ENCODE data around the gene DDX46. TPM values are rescaled to one million over a fixed set of nuclear protein-coding genes. Genes with fewer than 3 reads are reported as not detected.
A peak's percentile ranks its signal among the peaks of the same experiment; 100 is the strongest.
"Not testable (repeated sequence)": the region's sequence is repeated elsewhere in the genome, so short reads cannot be mapped to it uniquely, and the experiment has no call there.

The DDX46 gene
- total RNA-seq, 4 donors from 2014 or later: 21.8 to 68.5 (median 33.1) TPM

- no peaks in the 10 kb centered on the region for H3K27me3 ChIP-seq
- H3K36me3 ChIP-seq: peaks cover 3% of the 10 kb centered on the region
- DNase-seq (ENCODE audit: low spot score in 2 of 2): no peak
- H3K4me1 ChIP-seq: peaks cover 19% of the 10 kb centered on the region
- H3K4me3 ChIP-seq: peak overlapping the region; percentile 70
- WGBS: under 1% methylated on average over 21 of the region's 21 CpGs
- TF ChIP-seq POLR2A (IDR thresholded peaks at IDR 0.05) (no peak), POLR2AphosphoS5 (IDR thresholded peaks at IDR 0.05) (no peak), EP300 (IDR thresholded peaks at IDR 0.05) (no peak), CTCF (IDR thresholded peaks at IDR 0.05) (peak in 1 of 2 donors; percentile 7)
- peak overlapping the region; percentile 92 for H3K27ac ChIP-seq
- H3K9me3 ChIP-seq: no peaks in the 10 kb centered on the region
Observed at GRCh38 chr5:134738963-134739661, 19.5 kb upstream of the DDX46 start.

- H3K9me3 ChIP-seq: no peaks in the 10 kb centered on the region
- DNase-seq (ENCODE audit: low spot score in 2 of 2): no peak
- 96% methylated on average over 11 of the region's 11 CpGs for WGBS
- TF ChIP-seq POLR2A (IDR thresholded peaks at IDR 0.05): no peak
- no peak for TF ChIP-seq EP300 (IDR thresholded peaks at IDR 0.05)
- TF ChIP-seq CTCF (IDR thresholded peaks at IDR 0.05): no peak
- no peak for TF ChIP-seq POLR2AphosphoS5 (IDR thresholded peaks at IDR 0.05)
- no peak overlapping the region for H3K4me3 ChIP-seq
- H3K27ac ChIP-seq: no peak overlapping the region
- no peaks in the 10 kb centered on the region for H3K27me3 ChIP-seq
- H3K36me3 ChIP-seq: peaks cover 6% of the 10 kb centered on the region
- peaks cover 19% of the 10 kb centered on the region for H3K4me1 ChIP-seq
Observed at GRCh38 chr5:134741052-134741451, 17.5 kb upstream of the DDX46 start.

GRCh38 chr5:134742134-134742533 is 16.4 kb upstream of the DDX46 start:
- TF ChIP-seq CTCF (IDR thresholded peaks at IDR 0.05): no peak
- no peak for TF ChIP-seq POLR2A (IDR thresholded peaks at IDR 0.05)
- TF ChIP-seq POLR2AphosphoS5 (IDR thresholded peaks at IDR 0.05): no peak
- TF ChIP-seq EP300 (IDR thresholded peaks at IDR 0.05): no peak
- Histone ChIP-seq H3K9me3 (no peaks in the 10 kb centered on the region), H3K27ac (no peak overlapping the region), H3K4me1 (peaks cover 19% of the 10 kb centered on the region), H3K36me3 (peaks cover 6% of the 10 kb centered on the region), H3K4me3 (no peak overlapping the region), H3K27me3 (no peaks in the 10 kb centered on the region)
- DNase-seq (ENCODE audit: low spot score in 2 of 2): no peak
- 92% methylated on average over 2 of the region's 2 CpGs for WGBS

GRCh38 chr5:134749415-134749814 is 9.2 kb upstream of the DDX46 start:
- Histone ChIP-seq H3K27me3 (no peaks in the 10 kb centered on the region), H3K4me1 (no peaks in the 10 kb centered on the region), H3K36me3 (peaks cover 29% of the 10 kb centered on the region), H3K4me3 (no peak overlapping the region), H3K9me3 (no peaks in the 10 kb centered on the region), H3K27ac (no peak overlapping the region)
- TF ChIP-seq EP300 (IDR thresholded peaks at IDR 0.05) (no peak), CTCF (IDR thresholded peaks at IDR 0.05) (no peak), POLR2A (IDR thresholded peaks at IDR 0.05) (no peak), POLR2AphosphoS5 (IDR thresholded peaks at IDR 0.05) (no peak)
- no peak for DNase-seq (ENCODE audit: low spot score in 2 of 2)
- WGBS: 88% methylated on average over 3 of the region's 3 CpGs

- TF ChIP-seq POLR2AphosphoS5 (IDR thresholded peaks at IDR 0.05) (no peak), CTCF (IDR thresholded peaks at IDR 0.05) (no peak), EP300 (IDR thresholded peaks at IDR 0.05) (no peak), POLR2A (IDR thresholded peaks at IDR 0.05) (no peak)
- peak overlapping the region; percentile 82 for H3K27ac ChIP-seq
- WGBS: 20% methylated on average over 9 of the region's 9 CpGs
- no peaks in the 10 kb centered on the region for H3K27me3 ChIP-seq
- peak overlapping the region; percentile 95 for H3K4me3 ChIP-seq
- H3K4me1 ChIP-seq: peaks cover 22% of the 10 kb centered on the region
- no peaks in the 10 kb centered on the region for H3K36me3 ChIP-seq
- no peaks in the 10 kb centered on the region for H3K9me3 ChIP-seq
- no peak for DNase-seq (ENCODE audit: low spot score in 2 of 2)
Observed at GRCh38 chr5:134758176-134758503, 439 bp upstream of the DDX46 start.

GRCh38 chr5:134767528-134768291 is 9.1 kb downstream of the DDX46 start:
- not testable (repeated sequence) for H3K4me3 ChIP-seq; H3K4me1 ChIP-seq; DNase-seq (ENCODE audit: low spot score in 2 of 2); H3K9me3 ChIP-seq; H3K27me3 ChIP-seq; H3K27ac ChIP-seq
- H3K36me3 ChIP-seq: peaks cover 87% of the 10 kb centered on the region
- 96% methylated on average over 21 of the region's 21 CpGs for WGBS
